ENCODE data around the gene NHLRC4. TPM values are rescaled to one million over a fixed set of nuclear protein-coding genes. Genes with fewer than 3 reads are reported as not detected.
A peak's percentile ranks its signal among the peaks of the same experiment; 100 is the strongest.

Gene NHLRC4
- total and polyA plus RNA-seq, 9 of the 15 experiments (the other 6 are each of a cell fraction or from before 2014, with no cell fraction given): 0.24 to 3.7 (median 1.3) TPM; not detected in 2

DNA sequence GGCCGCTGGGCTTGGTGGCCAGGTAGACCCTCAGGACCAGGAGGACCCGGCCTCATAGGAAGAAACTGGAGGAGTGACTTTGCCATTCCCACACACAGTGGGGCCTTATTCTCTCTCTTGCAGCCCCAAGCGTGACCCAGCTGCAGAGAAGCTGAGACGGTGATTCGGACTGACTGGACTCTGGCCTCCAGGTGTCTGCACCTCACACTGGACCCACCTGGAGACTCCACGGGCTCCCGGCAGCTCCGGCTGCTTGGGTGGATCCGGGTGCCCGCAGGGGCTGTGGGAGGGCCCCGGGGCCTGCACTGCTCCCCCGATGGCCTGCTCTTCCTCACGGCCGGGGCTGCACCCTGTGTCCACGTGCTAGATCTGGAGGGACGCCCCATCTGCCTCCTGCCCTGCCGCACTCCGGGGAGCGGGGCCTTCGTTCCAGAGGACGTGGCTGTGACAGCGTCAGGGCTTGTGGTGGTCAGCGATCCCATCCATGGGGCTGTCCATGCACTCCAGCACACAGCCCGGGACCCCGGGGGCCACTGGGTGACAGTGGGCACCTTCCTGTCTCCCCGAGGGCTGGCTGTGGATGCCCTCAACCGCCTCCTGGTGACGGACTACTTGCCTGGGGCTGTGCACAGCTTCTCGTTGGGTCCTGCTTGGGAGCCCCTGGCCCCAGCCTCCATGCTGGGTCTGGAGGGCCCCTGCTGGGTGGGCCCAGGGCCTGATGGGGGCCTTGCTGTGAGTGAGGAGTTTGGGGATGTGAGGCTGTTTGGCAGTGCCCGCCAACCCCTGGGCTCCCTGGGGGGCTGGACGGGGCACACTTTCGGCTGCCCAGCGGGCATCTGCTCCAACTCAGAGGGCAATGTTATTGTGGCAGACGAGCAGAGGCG is 810 bp downstream of the NHLRC4 start (continued):
- TF ChIP-seq ZNF778 (CRISPR knock-in tag; IDR thresholded peaks at IDR 0.05) (no peak), LEF1 (IDR thresholded peaks at IDR 0.05) (no peak), SMARCA5 (IDR thresholded peaks at IDR 0.05) (no peak), PTTG1 (tag; IDR thresholded peaks at IDR 0.05; ENCODE audit: low read depth) (no peak), MXI1 (IDR thresholded peaks at IDR 0.05; ENCODE audit: low read depth, low read length) (no peak), DIDO1 (tag; IDR thresholded peaks at IDR 0.05; ENCODE audit: low read depth) (no peak), ZNF766 (CRISPR knock-in tag; conservative IDR thresholded peaks at IDR 0.05) (peak; percentile 9; the same call in 1 of the 2 replicates), BRCA1 (IDR thresholded peaks at IDR 0.05) (no peak), BRCA1 (CRISPR knock-in tag; IDR thresholded peaks at IDR 0.05) (no peak), ZNF134 (CRISPR knock-in tag; conservative IDR thresholded peaks at IDR 0.05) (no peak)
- TF ChIP-seq, protein P1, sequence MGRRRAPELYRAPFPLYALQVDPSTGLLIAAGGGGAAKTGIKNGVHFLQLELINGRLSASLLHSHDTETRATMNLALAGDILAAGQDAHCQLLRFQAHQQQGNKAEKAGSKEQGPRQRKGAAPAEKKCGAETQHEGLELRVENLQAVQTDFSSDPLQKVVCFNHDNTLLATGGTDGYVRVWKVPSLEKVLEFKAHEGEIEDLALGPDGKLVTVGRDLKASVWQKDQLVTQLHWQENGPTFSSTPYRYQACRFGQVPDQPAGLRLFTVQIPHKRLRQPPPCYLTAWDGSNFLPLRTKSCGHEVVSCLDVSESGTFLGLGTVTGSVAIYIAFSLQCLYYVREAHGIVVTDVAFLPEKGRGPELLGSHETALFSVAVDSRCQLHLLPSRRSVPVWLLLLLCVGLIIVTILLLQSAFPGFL (CRISPR knock-in tag; IDR thresholded peaks at IDR 0.05): no peak
- TF ChIP-seq, protein P2, sequence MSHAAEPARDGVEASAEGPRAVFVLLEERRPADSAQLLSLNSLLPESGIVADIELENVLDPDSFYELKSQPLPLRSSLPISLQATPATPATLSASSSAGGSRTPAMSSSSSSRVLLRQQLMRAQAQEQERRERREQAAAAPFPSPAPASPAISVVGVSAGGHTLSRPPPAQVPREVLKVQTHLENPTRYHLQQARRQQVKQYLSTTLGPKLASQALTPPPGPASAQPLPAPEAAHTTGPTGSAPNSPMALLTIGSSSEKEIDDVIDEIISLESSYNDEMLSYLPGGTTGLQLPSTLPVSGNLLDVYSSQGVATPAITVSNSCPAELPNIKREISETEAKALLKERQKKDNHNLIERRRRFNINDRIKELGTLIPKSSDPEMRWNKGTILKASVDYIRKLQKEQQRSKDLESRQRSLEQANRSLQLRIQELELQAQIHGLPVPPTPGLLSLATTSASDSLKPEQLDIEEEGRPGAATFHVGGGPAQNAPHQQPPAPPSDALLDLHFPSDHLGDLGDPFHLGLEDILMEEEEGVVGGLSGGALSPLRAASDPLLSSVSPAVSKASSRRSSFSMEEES (CRISPR knock-in tag; IDR thresholded peaks at IDR 0.05): no peak
- TF ChIP-seq, protein P3, sequence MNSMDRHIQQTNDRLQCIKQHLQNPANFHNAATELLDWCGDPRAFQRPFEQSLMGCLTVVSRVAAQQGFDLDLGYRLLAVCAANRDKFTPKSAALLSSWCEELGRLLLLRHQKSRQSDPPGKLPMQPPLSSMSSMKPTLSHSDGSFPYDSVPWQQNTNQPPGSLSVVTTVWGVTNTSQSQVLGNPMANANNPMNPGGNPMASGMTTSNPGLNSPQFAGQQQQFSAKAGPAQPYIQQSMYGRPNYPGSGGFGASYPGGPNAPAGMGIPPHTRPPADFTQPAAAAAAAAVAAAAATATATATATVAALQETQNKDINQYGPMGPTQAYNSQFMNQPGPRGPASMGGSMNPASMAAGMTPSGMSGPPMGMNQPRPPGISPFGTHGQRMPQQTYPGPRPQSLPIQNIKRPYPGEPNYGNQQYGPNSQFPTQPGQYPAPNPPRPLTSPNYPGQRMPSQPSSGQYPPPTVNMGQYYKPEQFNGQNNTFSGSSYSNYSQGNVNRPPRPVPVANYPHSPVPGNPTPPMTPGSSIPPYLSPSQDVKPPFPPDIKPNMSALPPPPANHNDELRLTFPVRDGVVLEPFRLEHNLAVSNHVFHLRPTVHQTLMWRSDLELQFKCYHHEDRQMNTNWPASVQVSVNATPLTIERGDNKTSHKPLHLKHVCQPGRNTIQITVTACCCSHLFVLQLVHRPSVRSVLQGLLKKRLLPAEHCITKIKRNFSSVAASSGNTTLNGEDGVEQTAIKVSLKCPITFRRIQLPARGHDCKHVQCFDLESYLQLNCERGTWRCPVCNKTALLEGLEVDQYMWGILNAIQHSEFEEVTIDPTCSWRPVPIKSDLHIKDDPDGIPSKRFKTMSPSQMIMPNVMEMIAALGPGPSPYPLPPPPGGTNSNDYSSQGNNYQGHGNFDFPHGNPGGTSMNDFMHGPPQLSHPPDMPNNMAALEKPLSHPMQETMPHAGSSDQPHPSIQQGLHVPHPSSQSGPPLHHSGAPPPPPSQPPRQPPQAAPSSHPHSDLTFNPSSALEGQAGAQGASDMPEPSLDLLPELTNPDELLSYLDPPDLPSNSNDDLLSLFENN (IDR thresholded peaks at IDR 0.05; ENCODE audit: low read depth in 2 of 2, low read length in 2 of 2): no peak; a peak in 1 of 4 replicates
